SU-DHL-6 (cell line): Measurements from ENCODE around the gene CXCR1.

Experiments
- EZH2phosphoT487 ChIP-seq: fragments of 200-600 bp; sonication (generic), shearing (Covaris generic); conservative IDR thresholded peaks from 2 replicates; pipeline ENCODE4 v1.6.1; 2018; ENCODE audit warnings: mild to moderate bottlenecking, antibody characterized with exemption, low read length, moderate library complexity, mixed read lengths
- TF ChIP-seq, protein P1 (sequence below): fragments of 200-600 bp; sonication (generic); IDR thresholded peaks from one replicate; pipeline ENCODE4 v1.5.1; 2017; ENCODE audit warnings: antibody characterized with exemption, mild to moderate bottlenecking, low read length, moderate library complexity; ENCODE audit not compliant: insufficient read depth, poor library complexity, severe bottlenecking

DNA sequence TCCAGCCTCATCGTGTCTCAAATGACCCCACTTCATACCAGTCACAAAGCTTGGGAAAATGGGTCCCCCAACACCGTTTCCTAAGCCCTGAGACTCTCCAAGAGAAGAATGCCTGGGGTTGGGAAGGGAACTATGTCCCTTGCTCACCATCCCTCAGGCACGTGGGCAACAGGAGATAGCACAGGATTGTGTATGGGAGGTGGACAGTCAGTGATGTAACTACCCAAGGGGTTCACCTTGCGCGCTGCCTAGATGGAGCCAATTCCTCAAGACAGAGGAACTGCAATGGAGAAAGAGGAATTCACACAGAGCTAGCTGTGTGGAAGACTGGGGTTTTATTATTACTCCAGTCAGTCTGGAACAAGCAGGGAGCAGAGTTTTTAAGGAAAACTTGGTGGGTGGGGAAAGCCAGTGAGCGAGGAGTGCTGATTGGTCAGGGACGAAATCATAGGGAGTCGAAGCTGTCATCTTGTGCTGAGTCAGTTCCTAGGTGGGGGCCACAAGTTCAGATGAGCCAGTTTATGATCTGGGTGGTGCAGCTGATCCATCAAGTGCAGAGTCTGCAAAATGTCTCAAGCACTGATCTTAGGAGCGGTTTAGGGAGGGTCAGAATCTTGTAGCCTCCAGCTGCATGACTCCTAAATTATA, 13.8 kb upstream of the CXCR1 start:
- TF ChIP-seq, protein P1, sequence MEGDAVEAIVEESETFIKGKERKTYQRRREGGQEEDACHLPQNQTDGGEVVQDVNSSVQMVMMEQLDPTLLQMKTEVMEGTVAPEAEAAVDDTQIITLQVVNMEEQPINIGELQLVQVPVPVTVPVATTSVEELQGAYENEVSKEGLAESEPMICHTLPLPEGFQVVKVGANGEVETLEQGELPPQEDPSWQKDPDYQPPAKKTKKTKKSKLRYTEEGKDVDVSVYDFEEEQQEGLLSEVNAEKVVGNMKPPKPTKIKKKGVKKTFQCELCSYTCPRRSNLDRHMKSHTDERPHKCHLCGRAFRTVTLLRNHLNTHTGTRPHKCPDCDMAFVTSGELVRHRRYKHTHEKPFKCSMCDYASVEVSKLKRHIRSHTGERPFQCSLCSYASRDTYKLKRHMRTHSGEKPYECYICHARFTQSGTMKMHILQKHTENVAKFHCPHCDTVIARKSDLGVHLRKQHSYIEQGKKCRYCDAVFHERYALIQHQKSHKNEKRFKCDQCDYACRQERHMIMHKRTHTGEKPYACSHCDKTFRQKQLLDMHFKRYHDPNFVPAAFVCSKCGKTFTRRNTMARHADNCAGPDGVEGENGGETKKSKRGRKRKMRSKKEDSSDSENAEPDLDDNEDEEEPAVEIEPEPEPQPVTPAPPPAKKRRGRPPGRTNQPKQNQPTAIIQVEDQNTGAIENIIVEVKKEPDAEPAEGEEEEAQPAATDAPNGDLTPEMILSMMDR = no peak
- no peak for TF ChIP-seq EZH2phosphoT487
